Lower leg skin (tissue), 3 donors: ENCODE measurements around the gene RDM1.

Experiments
- CTCF ChIP-seq, 3 donors: fragments of 450-650 bp; IDR thresholded peaks; one replicate each; pipeline ENCODE4 v1.5.1; 2016; ENCODE audit warnings: antibody characterized with exemption in 3 of 3, mild to moderate bottlenecking in 3 of 3, moderate library complexity in 2 of 3
- POLR2A ChIP-seq, 2 donors: fragments of 450-650 bp; IDR thresholded peaks; one replicate each; pipeline ENCODE4 v1.6.1; 2016 to 2017; ENCODE audit warnings: antibody characterized with exemption in 2 of 2, mild to moderate bottlenecking in 1 of 2, moderate library complexity in 1 of 2

GRCh38 chr17:35890774-35891155 is 39.8 kb downstream of the RDM1 start:
- TF ChIP-seq CTCF (IDR thresholded peaks at IDR 0.05) (no peak), POLR2A (IDR thresholded peaks at IDR 0.05) (no peak)
